ENCODE measurements around the gene DNAJC1. TPM values are rescaled to one million over a fixed set of nuclear protein-coding genes. Genes with fewer than 3 reads are reported as not detected.

Gene DNAJC1
- total RNA-seq, 6 experiments from 2014 or later: 16.0 to 106 (median 27.8) TPM

DNA sequence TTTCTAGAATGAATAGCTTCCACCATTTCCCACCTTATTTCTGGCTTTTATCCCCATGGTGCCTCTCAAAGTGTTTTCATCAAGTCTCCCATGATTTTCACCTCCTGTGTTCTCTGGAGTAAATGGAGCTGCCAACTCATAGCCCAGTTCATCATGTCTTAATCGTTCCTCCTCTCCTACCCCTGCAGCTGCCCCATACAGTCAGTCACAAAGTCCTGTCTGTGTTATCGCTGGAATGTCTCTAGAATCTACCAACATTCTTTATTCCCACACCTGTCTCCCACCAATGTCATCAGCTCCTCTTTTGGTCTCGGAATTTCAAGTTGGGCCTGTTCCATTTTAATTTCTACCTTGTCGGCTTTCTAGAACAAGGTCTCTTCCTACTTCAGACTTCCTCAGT is 290.6 kb downstream of the DNAJC1 start:
- 95% methylated on average over 4 of the region's 4 CpGs for WGBS (ENCODE audit: insufficient coverage, low coverage, low lambda C conversion rate, missing lambda C conversion rate)
- Histone ChIP-seq H3K9me3 (no peaks in the 10 kb centered on the region), H3K27me3 (no peaks in the 10 kb centered on the region), H3K4me3 (no peak overlapping the region), H3K27ac (no peak overlapping the region), H3K4me1 (no peaks in the 10 kb centered on the region), H3K36me3 (peaks cover 0 to 38% (median 8%) of the 10 kb centered on the region in 4 donors)
- TF ChIP-seq, protein P1, sequence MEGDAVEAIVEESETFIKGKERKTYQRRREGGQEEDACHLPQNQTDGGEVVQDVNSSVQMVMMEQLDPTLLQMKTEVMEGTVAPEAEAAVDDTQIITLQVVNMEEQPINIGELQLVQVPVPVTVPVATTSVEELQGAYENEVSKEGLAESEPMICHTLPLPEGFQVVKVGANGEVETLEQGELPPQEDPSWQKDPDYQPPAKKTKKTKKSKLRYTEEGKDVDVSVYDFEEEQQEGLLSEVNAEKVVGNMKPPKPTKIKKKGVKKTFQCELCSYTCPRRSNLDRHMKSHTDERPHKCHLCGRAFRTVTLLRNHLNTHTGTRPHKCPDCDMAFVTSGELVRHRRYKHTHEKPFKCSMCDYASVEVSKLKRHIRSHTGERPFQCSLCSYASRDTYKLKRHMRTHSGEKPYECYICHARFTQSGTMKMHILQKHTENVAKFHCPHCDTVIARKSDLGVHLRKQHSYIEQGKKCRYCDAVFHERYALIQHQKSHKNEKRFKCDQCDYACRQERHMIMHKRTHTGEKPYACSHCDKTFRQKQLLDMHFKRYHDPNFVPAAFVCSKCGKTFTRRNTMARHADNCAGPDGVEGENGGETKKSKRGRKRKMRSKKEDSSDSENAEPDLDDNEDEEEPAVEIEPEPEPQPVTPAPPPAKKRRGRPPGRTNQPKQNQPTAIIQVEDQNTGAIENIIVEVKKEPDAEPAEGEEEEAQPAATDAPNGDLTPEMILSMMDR (IDR thresholded peaks at IDR 0.05): no peak
- TF ChIP-seq POLR2A (IDR thresholded peaks at IDR 0.05): no peak
- ATAC-seq: no peak
- DNase-seq: no peak
- intact Hi-C loops (cut with DNase I): no loop called here

GRCh38 chr10:21707498-21707897 is 296.0 kb downstream of the DNAJC1 start:
- WGBS (ENCODE audit: insufficient coverage, low coverage, low lambda C conversion rate, missing lambda C conversion rate): 71% methylated on average over 1 of the region's 3 CpGs
- intact Hi-C loops (cut with DNase I): no loop called here
- Histone ChIP-seq H3K27me3 (no peaks in the 10 kb centered on the region), H3K4me3 (no peak overlapping the region), H3K9me3 (no peaks in the 10 kb centered on the region), H3K27ac (no peak overlapping the region), H3K4me1 (no peaks in the 10 kb centered on the region), H3K36me3 (peaks cover 0 to 6% (median 2%) of the 10 kb centered on the region in 4 donors)
- DNase-seq (no peak), ATAC-seq (no peak)
- TF ChIP-seq, protein P1 (IDR thresholded peaks at IDR 0.05): no peak
- TF ChIP-seq POLR2A (IDR thresholded peaks at IDR 0.05): no peak

Small RNAs within 50 kb of the gene (small RNA-seq; reads per million reads assigned to genes)
- 0 reads per million in 2 experiments for gene RN7SKP219
- gene RN7SKP37: 0 reads per million in 2 experiments

Other genes starting within 250 kb of the DNAJC1 start
- gene EBLN1, start 214.3 kb upstream of the DNAJC1 start, total RNA-seq: not detected